ENCODE results near the gene RAB6B. TPM values are rescaled to one million over a fixed set of nuclear protein-coding genes. Genes with fewer than 3 reads are reported as not detected.

The RAB6B gene
- total RNA-seq, 1 donor from 2014 or later: 11.3 TPM

DNA sequence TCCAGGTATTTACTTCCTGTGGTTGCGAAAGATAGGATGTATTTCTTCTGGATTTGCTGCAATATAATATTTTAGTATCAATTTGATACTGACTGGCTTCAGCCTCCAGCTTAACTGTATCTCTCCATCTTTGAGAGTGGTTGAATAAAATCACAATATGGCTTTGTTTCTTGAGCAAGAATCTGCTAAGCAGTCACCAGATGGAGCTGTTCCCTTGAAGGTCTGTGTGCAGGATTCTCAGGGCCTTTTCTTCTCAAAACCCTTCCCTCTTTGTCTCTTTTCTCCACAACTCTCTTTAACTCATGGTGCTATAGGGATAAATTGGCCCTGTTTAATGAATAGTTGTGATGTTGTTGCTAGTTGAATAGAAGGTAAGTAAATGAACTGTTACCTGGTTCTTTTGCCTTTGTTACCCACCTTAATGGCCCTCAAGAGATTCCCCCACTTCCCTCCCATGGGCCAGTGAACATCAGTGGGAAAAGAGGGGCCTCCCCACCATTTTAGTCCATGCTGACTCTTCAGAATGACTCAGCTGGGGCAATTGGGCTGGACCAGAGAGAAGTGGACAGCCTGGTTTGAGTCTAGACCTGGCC, 34.8 kb upstream of the RAB6B start:
- H3K27ac Mint-ChIP-seq (ENCODE audit: unreplicated experiment): no peak overlapping the region
- H3K4me1 Mint-ChIP-seq (ENCODE audit: unreplicated experiment): peaks cover 16% of the 10 kb centered on the region
- no peaks in the 10 kb centered on the region for H3K9me3 Mint-ChIP-seq (ENCODE audit: unreplicated experiment)
- DNase-seq (ENCODE audit: extremely low spot score, unreplicated experiment): peak; percentile 70
- no peaks in the 10 kb centered on the region for H3K27me3 Mint-ChIP-seq (ENCODE audit: unreplicated experiment)
- H3K36me3 Mint-ChIP-seq (ENCODE audit: unreplicated experiment): no peaks in the 10 kb centered on the region
- H3K4me3 Mint-ChIP-seq (ENCODE audit: unreplicated experiment): no peak overlapping the region
- TF ChIP-seq, protein P1, sequence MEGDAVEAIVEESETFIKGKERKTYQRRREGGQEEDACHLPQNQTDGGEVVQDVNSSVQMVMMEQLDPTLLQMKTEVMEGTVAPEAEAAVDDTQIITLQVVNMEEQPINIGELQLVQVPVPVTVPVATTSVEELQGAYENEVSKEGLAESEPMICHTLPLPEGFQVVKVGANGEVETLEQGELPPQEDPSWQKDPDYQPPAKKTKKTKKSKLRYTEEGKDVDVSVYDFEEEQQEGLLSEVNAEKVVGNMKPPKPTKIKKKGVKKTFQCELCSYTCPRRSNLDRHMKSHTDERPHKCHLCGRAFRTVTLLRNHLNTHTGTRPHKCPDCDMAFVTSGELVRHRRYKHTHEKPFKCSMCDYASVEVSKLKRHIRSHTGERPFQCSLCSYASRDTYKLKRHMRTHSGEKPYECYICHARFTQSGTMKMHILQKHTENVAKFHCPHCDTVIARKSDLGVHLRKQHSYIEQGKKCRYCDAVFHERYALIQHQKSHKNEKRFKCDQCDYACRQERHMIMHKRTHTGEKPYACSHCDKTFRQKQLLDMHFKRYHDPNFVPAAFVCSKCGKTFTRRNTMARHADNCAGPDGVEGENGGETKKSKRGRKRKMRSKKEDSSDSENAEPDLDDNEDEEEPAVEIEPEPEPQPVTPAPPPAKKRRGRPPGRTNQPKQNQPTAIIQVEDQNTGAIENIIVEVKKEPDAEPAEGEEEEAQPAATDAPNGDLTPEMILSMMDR (IDR thresholded peaks at IDR 0.05): peak; percentile 86

DNA sequence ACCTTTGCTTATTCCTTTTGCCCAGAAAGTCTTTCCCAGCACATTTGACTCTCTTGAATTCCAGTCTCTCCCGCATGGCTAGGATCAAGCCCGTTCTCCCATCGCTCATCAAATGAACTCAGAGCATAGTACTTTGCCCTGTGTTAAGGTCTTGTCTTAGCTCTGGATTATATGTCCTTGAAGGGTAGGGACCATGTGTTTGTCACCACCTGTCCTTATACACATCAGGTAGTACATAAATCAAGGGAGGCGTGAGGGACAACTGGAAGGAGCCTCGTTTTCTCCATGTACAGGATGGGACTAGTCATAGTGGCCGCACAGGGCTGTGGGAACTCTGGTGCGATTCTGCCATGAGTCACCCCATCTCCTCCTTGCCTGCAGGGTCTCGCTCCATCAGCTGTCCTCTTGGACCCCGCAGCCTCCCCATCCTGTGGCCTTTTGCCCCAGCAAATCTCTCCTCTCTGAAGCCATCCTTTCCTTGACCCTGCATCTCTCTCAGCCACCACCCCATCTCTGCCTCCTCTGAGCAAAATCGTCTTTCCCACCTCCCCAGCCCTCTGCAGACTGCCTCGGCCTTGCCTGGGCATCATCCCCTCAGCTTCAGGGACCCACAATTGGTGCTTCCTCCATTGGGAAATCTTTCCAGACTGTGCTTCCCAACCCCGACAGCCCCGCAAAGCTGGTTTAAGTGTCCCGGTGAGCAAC, 33.4 kb upstream of the RAB6B start:
- H3K27me3 Mint-ChIP-seq (ENCODE audit: unreplicated experiment): no peaks in the 10 kb centered on the region
- DNase-seq (ENCODE audit: extremely low spot score, unreplicated experiment): peak; percentile 67
- TF ChIP-seq, protein P1 (IDR thresholded peaks at IDR 0.05): no peak
- H3K36me3 Mint-ChIP-seq (ENCODE audit: unreplicated experiment): no peaks in the 10 kb centered on the region
- no peak overlapping the region for H3K27ac Mint-ChIP-seq (ENCODE audit: unreplicated experiment)
- H3K4me1 Mint-ChIP-seq (ENCODE audit: unreplicated experiment): peaks cover 18% of the 10 kb centered on the region
- no peak overlapping the region for H3K4me3 Mint-ChIP-seq (ENCODE audit: unreplicated experiment)
- H3K9me3 Mint-ChIP-seq (ENCODE audit: unreplicated experiment): no peaks in the 10 kb centered on the region

DNA sequence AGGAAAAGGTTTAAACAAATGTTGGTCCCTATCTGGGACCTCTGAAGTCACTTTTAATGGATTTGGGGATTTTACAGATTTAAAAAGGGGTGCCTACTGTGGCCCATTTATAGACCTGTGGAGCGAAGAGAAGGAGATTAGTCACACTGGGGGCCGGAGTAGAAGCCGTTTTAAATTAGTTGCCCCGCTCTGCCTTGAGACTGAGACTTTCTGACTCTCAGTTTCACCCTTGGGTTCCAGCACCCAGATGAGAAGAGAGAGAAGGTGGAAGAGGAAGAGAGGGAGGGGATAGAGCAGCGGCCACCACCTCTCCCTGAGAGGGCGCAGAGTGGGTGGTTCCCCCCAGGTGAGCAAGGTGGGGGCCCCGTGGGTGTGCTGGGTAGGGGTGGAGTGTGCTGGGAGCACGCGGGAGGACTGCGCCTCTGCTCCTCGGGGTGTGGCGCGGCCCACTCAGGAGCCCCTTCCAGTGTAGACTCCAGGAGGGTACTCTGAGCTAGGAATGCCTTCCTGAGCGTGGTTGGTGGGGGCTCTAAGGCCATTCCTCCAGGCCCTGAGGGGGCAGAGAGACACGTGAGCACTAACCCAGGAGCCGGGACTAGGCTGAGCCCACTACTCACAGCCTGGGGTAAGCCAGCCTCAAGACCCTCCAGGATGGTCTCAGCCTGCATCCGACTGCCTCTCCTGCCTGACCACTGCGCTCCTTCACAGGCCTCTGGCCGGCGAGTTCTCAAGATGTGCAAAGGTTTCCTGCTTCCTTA, 32.6 kb upstream of the RAB6B start:
- Mint-ChIP-seq H3K27ac (ENCODE audit: unreplicated experiment) (no peak overlapping the region), H3K27me3 (ENCODE audit: unreplicated experiment) (no peaks in the 10 kb centered on the region), H3K36me3 (ENCODE audit: unreplicated experiment) (no peaks in the 10 kb centered on the region), H3K4me1 (ENCODE audit: unreplicated experiment) (peaks cover 20% of the 10 kb centered on the region), H3K9me3 (ENCODE audit: unreplicated experiment) (no peaks in the 10 kb centered on the region), H3K4me3 (ENCODE audit: unreplicated experiment) (peak overlapping the region; percentile 68)
- TF ChIP-seq, protein P1 (IDR thresholded peaks at IDR 0.05): no peak
- DNase-seq (ENCODE audit: extremely low spot score, unreplicated experiment): peak; percentile 64

DNA sequence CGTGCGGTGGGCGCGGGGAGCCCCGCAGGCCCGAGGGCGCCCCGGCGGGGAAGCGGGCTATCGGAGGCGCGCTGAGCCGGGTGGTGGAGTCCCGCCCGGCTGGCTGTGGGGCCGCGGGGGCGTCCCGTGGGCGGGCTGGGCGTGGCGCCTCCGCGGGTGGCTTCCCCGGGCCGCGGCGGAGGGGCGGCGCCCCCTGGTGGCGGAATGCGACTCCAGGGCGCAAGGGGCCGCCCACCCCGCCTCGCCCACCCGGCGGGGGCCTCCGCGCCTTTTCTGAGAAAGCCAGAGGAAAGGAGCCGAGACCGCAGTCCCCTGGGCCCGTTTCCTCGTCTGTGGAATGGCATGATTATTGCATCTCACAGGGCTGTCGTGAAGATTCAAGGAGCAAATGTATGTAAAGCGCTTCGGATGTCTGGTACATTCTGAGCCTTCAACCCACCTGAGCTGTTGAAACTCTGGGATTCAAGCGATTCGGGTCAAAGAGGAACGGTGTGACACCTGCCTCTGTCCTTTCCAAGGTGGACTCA, 31.9 kb upstream of the RAB6B start:
- Mint-ChIP-seq H3K4me3 (ENCODE audit: unreplicated experiment) (peak overlapping the region; percentile 70), H3K27ac (ENCODE audit: unreplicated experiment) (no peak overlapping the region), H3K27me3 (ENCODE audit: unreplicated experiment) (no peaks in the 10 kb centered on the region), H3K36me3 (ENCODE audit: unreplicated experiment) (no peaks in the 10 kb centered on the region), H3K9me3 (ENCODE audit: unreplicated experiment) (no peaks in the 10 kb centered on the region), H3K4me1 (ENCODE audit: unreplicated experiment) (peaks cover 20% of the 10 kb centered on the region)
- TF ChIP-seq, protein P1 (IDR thresholded peaks at IDR 0.05): peak; percentile 84
- peak; percentile 88 for DNase-seq (ENCODE audit: extremely low spot score, unreplicated experiment)

Measured in osteocyte (in vitro differentiated cells).